HG02759 (cell line): Measurements from ENCODE around the gene CIBAR2.

ENCODE experiments used
- ATAC-seq: cut with Tn5 transposase; IDR thresholded peaks from one replicate; pipeline ENCODE4 v1.9.1; 2021; ENCODE audit warnings: mild to moderate bottlenecking, moderate library complexity; ENCODE audit not compliant: unreplicated experiment

CIBAR2 gene

DNA sequence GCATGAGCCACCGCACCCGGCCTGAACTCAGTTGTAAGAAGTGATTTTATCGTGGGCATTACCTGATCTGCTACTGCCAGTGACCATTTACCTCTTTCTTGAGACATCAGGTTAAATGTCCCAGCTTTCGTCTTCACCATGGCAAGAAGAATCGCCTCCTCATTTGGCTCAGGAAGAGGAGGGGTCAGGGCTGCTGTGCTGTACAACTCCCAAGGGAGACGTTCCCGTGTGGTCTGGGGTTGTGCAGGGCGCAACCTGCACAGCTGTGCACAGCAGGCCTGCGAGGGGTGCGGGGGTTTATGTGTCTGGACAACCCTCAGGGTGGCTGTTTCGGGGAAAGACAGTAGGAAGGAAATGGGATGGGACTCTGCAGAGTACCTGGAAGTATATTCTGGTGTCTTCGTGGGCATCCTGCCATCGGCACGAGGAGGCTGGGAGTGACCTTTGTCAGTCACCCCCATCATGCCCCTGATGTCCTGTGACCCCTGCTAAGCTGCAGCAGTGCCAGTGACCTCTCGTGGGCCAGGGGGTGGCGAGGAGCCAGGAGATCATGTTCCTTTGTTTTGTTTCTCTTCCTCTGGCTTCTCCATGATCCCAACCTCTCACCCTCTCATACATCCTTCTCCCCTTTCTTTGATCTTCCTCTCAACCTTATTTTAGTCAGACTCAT, 27.3 kb downstream of the CIBAR2 start:
- ATAC-seq, result no peak

DNA sequence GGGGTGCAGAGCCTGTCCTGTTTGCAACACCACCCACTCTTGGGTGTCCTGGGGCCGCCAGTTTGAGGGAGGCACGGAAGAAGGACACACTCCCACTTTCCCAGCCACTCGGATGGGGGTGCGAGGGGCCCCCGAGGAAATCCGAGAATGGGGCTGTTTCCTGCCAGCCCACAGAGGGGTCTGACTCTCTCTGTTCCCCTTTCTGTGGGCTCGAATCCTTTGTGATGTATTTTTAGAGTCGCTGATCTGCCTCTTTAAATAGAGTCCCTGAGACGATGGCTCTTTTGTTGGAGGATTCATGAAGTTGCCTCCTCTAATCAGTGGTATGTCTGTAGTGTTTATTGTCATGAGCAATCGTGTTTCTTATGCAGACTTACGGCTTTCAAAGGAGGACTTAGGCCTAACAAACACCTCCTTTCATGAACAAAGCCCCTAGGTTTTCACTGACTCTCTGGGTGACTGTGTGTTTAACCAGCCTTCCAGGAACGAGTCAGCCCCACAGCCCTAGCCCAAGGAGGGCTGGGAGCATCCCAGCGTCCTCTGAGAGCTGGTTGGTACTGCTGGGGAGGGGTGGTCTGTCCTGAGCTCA, 29.1 kb downstream of the CIBAR2 start:
- no peak for ATAC-seq

GRCh38 chr16:85082173-85083050, 29.9 kb downstream of the CIBAR2 start:
- ATAC-seq, result no peak

DNA sequence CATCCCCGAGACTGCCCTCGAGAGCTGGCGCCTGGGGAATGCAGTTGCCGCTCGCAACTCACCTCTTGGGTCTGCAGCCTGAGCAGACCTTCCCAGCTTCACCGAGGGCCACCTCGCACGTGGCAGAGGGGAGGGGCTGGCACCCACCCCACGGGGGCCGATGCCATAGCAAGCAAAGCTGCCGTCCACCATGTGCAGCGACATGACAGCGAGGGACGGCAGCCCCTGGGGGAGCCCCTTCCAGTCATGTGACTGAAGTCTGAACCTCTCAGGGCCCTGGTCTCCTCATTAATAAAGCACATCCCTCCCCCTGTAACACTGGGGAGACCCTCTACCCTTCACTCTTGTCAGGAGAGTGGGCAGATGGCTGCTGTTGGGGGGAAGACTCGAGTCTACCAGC, 30.5 kb downstream of the CIBAR2 start:
- no peak for ATAC-seq

DNA sequence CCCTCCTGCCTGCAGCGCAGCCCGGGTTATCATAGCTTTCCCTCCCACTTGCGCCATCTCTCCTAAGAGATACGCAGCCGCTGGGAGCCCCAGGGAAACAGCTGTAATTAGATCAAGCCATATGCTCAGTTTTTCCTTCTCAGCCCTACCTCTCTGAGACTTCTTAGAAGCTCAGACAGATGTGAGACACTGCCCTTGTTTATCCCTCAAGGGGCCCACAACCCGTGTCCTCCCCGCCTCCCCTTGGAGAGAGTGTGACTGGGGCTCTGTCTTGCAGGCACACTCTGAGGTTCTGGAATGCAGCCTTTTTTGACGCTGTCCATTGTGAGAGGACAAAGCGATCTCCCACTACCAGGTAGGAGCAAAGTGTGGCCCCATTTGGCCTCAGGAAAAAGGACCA, 31.2 kb downstream of the CIBAR2 start:
- ATAC-seq, result no peak

- no peak for ATAC-seq
Measured at GRCh38 chr16:85079785-85080570, 32.3 kb downstream of the CIBAR2 start.

- ATAC-seq, result no peak
Measured at GRCh38 chr16:85078952-85079351, 33.3 kb downstream of the CIBAR2 start.

DNA sequence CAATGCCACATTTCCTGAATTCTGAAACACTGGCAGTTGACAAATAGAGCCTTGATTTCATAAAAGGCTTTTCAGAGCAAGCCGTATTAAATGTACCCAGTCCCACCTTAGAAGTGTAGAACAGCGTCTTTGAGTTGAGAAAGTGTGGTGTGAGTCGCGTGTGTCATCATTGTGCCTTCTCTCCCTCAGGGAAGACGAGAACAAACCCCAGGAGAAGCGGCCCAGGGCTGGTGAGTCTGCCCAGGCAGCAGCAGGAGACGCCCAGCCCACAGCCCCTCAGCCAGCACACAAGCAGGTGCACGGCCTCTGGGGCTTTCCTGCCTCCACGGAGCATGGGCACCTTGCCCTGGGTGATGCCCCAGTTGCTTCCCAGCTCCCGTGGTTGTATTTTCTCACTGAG, 34.0 kb downstream of the CIBAR2 start:
- no peak for ATAC-seq

DNA sequence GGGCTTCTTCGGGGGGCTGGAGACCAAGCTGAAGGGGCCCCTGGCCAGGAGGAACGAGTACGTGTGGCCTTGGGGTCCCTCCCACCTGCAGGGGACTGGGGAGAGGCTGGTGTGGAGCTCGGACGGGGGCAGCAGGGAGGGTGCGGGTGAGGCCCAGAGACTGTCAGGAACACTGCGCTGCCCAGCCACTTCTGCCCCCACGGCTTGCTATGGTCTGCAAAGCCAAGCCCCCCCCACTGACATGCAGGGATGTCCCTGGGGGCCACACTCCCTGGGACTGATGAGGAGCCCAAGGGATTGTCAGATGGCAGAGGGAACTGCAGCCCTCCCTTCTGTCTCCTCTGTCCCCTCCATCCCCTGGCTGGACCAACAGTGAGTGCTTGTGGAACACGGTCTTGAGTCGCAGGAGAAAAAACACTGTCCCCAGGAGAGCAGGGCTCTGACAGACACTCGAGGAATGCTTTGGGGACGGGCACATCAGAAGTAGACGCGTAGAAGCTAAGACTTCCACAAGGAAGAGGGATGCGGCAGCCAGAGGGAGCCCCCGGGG, 34.6 kb downstream of the CIBAR2 start:
- no peak for ATAC-seq

GRCh38 chr16:85077039-85077438, 35.2 kb downstream of the CIBAR2 start:
- ATAC-seq, result no peak

GRCh38 chr16:85075236-85075924, 36.9 kb downstream of the CIBAR2 start:
- no peak for ATAC-seq

- no peak for ATAC-seq
Measured at GRCh38 chr16:85074225-85074914, 37.9 kb downstream of the CIBAR2 start.

DNA sequence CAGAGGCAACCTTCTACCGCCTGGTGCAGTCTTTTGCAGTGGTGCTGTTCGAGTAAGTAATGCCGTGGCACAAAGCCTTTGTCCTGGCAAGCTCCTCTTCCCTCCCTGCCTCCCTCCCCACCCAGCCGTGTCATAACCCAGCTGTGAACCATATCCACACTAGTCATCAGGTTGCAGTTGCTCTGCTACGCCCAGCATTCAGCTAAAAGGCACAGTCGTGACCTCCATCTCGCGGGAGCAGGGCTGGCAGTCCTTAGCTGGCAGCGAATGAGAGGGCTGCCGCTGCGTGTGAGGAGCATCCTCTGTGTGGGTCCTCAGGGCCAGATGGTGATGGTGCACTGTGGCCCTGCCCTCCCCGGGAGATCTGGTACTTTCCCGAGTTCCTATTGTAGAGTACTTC, 39.3 kb downstream of the CIBAR2 start:
- ATAC-seq, result no peak

DNA sequence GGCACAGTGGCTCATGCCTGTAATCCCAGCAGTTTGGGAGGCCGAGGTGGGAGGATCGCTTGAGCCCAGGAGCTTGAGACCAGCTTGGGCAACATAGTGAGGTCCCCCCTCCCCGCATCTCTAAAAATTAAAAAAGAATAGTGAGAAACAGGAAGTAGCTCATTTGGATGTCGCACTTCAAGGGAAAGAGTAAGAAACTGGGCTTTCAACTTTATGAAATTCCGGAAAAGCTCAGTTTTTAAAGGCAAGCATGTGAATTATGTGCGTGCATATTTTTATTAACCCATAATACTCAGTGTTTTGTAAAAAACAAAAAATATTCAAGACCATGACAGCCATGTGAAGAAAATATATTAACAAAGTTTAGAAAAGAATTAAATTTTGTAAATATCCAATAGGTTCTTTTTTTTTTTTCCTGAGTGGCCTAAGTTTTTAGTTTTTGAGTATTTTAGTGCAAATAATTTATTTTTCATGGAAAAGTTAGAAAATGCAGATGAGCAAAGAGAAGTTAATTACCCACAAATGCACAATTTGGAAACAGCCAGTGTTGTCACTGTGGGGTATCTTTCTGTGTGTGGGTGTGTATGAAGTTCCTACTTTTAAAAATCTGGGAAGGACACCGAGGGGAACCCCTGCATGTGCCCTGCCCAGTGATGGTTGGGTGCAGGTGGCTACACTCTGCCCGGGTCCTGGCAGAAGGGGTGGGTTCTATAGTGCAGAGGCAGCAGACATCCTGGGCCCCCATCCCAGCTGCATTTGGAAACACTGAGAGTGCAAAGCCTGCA, 40.0 kb downstream of the CIBAR2 start:
- no peak for ATAC-seq

DNA sequence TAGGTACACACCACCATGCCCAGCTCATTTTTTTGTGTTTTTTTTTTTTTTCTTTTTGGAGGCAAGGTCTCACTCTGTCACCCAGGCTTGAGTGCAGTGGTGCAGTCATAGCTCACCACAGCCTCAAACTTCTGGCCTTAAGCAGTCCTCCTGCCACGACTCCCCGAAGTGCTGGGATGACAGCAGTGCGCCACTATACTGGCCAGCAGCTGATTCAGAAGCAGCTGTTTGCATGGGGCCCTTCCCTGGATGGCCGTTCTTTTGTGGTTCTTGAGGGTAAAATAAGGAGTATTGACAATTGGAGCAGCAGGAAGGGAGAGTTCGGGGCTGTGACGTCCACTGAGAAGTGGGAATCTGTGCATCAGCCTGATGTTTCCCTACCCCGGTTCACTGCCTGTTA, 43.1 kb downstream of the CIBAR2 start:
- no peak for ATAC-seq

DNA sequence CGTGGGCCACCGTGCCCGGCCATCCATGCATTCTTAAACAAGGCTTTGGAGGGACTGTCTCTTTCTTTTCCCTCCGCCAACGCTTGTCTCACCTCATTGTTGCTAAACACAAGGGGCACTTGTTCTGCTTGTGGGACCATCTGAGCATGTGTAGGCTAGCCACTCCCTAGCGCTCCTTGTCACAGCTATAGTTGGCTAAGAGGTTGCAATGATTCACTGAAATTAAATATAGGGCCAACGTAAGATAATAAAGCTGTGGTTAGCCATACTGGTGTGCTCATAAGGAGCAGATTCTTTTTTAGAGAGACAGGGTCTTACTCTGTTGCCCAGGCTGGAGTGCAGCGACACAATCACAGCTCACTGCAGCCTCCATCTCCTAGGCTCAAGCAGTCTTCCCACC, 43.5 kb downstream of the CIBAR2 start:
- no peak for ATAC-seq

GRCh38 chr16:85067426-85067825, 44.8 kb downstream of the CIBAR2 start:
- ATAC-seq, result no peak

DNA sequence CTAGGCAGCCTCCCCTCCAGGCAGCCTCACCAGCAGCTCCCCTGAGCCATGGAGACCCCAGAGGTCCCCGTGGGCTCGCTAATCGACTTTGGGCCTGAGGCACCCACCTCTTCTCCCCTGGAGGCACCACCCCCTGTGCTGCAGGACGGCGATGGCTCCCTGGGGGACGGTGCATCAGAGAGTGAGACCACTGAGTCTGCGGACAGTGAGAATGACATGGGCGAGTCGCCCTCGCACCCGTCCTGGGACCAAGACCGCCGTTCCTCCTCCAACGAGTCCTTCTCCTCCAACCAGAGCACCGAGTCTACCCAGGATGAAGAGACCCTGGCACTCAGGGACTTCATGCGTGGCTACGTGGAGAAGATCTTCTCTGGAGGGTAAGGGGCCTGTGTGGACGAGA, 45.2 kb downstream of the CIBAR2 start:
- no peak for ATAC-seq

- ATAC-seq, result no peak
Measured at GRCh38 chr16:85066346-85066885, 45.9 kb downstream of the CIBAR2 start.
